ENCODE results near the gene SMYD1.

- no peak for TF ChIP-seq CTCF (IDR thresholded peaks at IDR 0.05)
- TF ChIP-seq EZH2phosphoT487 (IDR thresholded peaks at IDR 0.05) = no peak
These were observed 7.2 kb downstream of the SMYD1 start for GRCh38 chr2:88074854-88075292.

Data from neural progenitor cell (in vitro differentiated cells).